ENCODE data around the gene PNPLA7. TPM values are rescaled to one million over a fixed set of nuclear protein-coding genes. Genes with fewer than 3 reads are reported as not detected.

PNPLA7 gene
- total RNA-seq, 4 donors from 2014 or later = 16.0 to 95.4 (median 24.9) TPM

GRCh38 chr9:137496601-137497375, 53.4 kb downstream of the PNPLA7 start:
- Histone ChIP-seq H3K9me3 (no peaks in the 10 kb centered on the region), H3K27ac (no peak overlapping the region), H3K4me1 (peaks cover 0 to 10% (median 9%) of the 10 kb centered on the region in 4 donors), H3K4me3 (no peak overlapping the region), H3K27me3 (no peaks in the 10 kb centered on the region), H3K36me3 (no peaks in the 10 kb centered on the region)
- intact Hi-C loops (cut with DNase I; ENCODE audit: low total_unique reads) (no loop called here), in situ Hi-C loops (cut with MboI; ENCODE audit: low pct_ligation_motif_present in 1 of 4, low pct_unique_long_range_greater_than_20kb in 1 of 4, low sequenced_read_pairs in 3 of 4) (no loop called here)
- DNase-seq = no peak
- 96% methylated on average over 8 to 25 of the region's 27 CpGs for WGBS, 2 donors (ENCODE audit: low coverage in 1 of 2)
- TF ChIP-seq POLR2A (IDR thresholded peaks at IDR 0.05) = no peak
- TF ChIP-seq POLR2AphosphoS5 (IDR thresholded peaks at IDR 0.05) = no peak
- TF ChIP-seq EP300 (IDR thresholded peaks at IDR 0.05; ENCODE audit: low read depth) = no peak
- TF ChIP-seq, protein P1, sequence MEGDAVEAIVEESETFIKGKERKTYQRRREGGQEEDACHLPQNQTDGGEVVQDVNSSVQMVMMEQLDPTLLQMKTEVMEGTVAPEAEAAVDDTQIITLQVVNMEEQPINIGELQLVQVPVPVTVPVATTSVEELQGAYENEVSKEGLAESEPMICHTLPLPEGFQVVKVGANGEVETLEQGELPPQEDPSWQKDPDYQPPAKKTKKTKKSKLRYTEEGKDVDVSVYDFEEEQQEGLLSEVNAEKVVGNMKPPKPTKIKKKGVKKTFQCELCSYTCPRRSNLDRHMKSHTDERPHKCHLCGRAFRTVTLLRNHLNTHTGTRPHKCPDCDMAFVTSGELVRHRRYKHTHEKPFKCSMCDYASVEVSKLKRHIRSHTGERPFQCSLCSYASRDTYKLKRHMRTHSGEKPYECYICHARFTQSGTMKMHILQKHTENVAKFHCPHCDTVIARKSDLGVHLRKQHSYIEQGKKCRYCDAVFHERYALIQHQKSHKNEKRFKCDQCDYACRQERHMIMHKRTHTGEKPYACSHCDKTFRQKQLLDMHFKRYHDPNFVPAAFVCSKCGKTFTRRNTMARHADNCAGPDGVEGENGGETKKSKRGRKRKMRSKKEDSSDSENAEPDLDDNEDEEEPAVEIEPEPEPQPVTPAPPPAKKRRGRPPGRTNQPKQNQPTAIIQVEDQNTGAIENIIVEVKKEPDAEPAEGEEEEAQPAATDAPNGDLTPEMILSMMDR (IDR thresholded peaks at IDR 0.05) = no peak

DNA sequence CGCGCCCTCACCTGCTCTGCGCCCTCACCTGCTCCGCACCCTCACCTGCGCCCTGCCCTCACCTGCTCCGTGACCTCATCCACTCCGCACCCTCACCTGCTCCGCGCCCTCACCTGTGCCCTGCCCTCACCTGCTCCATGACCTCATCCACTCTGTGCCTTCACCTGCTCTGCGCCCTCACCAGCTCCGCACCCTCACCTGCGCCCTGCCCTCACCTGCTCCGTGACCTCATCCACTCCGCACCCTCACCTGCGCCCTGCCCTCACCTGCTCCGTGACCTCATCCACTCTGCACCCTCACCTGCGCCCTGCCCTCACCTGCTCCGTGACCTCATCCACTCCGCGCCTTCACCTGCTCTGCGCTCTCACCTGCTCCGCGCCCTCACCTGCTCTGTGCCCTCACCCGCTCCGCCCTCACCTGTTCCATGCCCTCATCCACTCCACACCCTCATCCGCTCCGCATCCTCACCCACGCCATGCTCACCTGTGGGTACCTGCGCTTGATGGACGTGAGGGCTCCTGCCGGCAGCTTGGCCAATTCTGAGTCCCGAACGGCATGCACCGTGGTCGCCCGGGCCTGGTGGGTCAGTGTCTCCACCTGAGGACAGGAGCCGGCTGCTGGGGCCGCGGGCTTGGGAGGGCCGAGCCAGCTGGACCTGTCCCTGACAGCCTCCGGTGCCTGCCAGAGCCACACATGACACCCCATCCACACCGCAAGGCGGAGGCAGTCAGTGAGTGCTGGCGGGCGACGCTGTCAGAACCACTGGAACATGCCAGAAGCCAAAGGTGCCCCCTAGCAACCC, 55.5 kb downstream of the PNPLA7 start:
- peaks cover 0 to 10% (median 9%) of the 10 kb centered on the region in 4 donors for H3K4me1 ChIP-seq

DNA sequence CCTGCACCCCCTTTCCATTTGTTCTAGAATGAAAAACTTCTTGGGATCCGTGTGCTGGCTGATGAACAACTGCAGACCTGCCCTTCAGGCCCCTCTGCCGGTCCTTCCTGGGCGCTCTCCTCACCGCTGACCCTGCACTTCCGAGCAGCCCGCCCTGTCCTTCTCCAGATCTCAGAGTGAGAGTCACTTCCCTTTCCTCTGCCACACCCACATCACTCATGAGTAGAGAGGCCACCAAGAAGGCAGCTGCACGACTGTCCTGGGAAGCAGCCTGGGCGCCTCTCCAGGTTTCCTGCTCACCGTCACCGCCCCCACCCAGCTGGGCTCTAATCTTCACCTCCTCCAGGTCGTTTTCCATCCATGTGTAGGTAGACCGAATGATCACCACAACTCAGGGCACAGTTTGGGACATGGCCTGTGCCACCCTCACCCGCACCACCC, 56.1 kb downstream of the PNPLA7 start:
- H3K4me1 ChIP-seq = peaks cover 0 to 10% (median 9%) of the 10 kb centered on the region in 4 donors
- peak overlapping the region; percentile 36 to 63 (median 52) for H3K27ac ChIP-seq
- 50 to 56% methylated on average over 1 to 13 of the region's 13 CpGs for WGBS, 2 donors (ENCODE audit: low coverage in 1 of 2)
- no peaks in the 10 kb centered on the region for H3K27me3 ChIP-seq
- no peaks in the 10 kb centered on the region for H3K36me3 ChIP-seq
- peak; percentile 55 for DNase-seq
- TF ChIP-seq, protein P1 (IDR thresholded peaks at IDR 0.05) = no peak
- TF ChIP-seq EP300 (IDR thresholded peaks at IDR 0.05; ENCODE audit: low read depth) = no peak
- TF ChIP-seq POLR2AphosphoS5 (IDR thresholded peaks at IDR 0.05) = peak in 2 of 3 donors; percentile 16 to 56
- TF ChIP-seq POLR2A (IDR thresholded peaks at IDR 0.05) = peak; percentile 51
- no peak overlapping the region for H3K4me3 ChIP-seq
- no peaks in the 10 kb centered on the region for H3K9me3 ChIP-seq
- in situ Hi-C loops (cut with MboI; ENCODE audit: low pct_ligation_motif_present in 1 of 4, low pct_unique_long_range_greater_than_20kb in 1 of 4, low sequenced_read_pairs in 3 of 4) = no loop called here
- intact Hi-C loops (cut with DNase I; ENCODE audit: low total_unique reads) = no loop called here

More for the DNA sequence above, 55.5 kb downstream of the PNPLA7 start:
- intact Hi-C loops (cut with DNase I; ENCODE audit: low total_unique reads) = no loop called here
- Histone ChIP-seq H3K36me3 (no peaks in the 10 kb centered on the region), H3K9me3 (no peaks in the 10 kb centered on the region), H3K27ac (peak overlapping the region in 3 of 4 donors; percentile 36 to 63 (median 56)), H3K27me3 (no peaks in the 10 kb centered on the region), H3K4me3 (no peak overlapping the region)
- peak; percentile 59 for DNase-seq
- TF ChIP-seq, protein P1 (IDR thresholded peaks at IDR 0.05) = no peak
- TF ChIP-seq POLR2AphosphoS5 (IDR thresholded peaks at IDR 0.05) (no peak), POLR2A (IDR thresholded peaks at IDR 0.05) (no peak), EP300 (IDR thresholded peaks at IDR 0.05; ENCODE audit: low read depth) (no peak)
- 86 to 87% methylated on average over 28 to 46 of the region's 46 CpGs for WGBS, 2 donors (ENCODE audit: low coverage in 1 of 2)
- in situ Hi-C loops (cut with MboI; ENCODE audit: low pct_ligation_motif_present in 1 of 4, low pct_unique_long_range_greater_than_20kb in 1 of 4, low sequenced_read_pairs in 3 of 4) = no loop called here

Measured in transverse colon (tissue), 4 donors.